Measurements from ENCODE around the gene CABLES1.

CABLES1 gene

DNA sequence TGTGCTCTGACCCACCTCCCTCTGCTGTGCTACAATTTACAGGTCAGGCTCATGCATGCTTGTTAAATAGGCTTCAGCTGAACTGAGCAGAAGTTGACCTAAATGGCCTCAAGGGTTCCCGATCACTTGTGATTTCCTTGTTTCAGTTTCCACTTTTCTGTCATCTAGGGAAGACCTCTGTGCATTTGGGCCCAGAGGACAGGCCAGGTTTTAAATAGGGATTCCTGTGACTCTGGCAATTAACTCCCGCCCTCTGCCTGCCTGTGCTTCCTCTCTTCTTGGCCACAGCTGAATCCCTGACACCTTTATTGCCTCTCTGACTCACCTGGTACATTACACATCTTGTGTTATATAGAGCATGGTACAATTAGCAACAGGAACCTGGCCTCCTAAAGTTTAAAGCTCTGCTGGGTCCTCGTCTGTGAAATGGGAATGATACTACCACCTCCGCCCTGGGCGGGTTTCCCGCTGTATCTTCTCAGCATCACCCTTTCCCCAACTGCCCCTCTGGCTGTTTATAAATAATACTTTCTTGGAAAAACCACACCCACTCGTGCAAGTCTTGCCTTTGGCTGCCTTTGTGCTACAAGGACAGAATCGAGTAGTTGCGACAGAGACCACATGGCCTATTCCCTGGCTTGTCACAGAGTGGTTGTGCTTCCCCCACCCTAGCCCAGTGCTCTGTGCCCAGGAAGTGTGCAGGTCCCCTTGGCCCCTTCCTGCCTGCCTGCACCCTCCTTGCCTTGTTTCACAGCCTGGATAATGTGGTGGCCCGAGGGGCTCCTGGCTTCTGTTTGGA lies 7.9 kb downstream of the CABLES1 start:
- Histone ChIP-seq H3K9ac (ENCODE audit: low read depth, low read length) (no peak overlapping the region), H2AFZ (ENCODE audit: low read depth, low read length) (peak overlapping the region; percentile 48; the same call in 1 of the 2 replicates), H3K4me2 (ENCODE audit: insufficient read depth, low read length) (no peak overlapping the region), H3K4me3 (ENCODE audit: low read depth in 1 of 2, low read length in 2 of 2) (no peak overlapping the region), H3K27me3 (ENCODE audit: insufficient read depth, low read length, poor library complexity) (no peaks in the 10 kb centered on the region), H3K4me1 (ENCODE audit: insufficient read depth, low read length) (peaks cover 23% of the 10 kb centered on the region), H3K9me3 (ENCODE audit: insufficient read depth, low read length, severe bottlenecking) (no peaks in the 10 kb centered on the region), H4K20me1 (ENCODE audit: insufficient read depth, low read length) (no peaks in the 10 kb centered on the region), H3K79me2 (ENCODE audit: insufficient read depth, low read length) (no peaks in the 10 kb centered on the region), H3K27ac (ENCODE audit: low read length) (peak overlapping the region; percentile 56; the same call in 1 of the 2 replicates), H3K36me3 (ENCODE audit: insufficient read depth, low read length) (no peaks in the 10 kb centered on the region)
- ATAC-seq (ENCODE audit: insufficient read depth, low read depth) (peak; percentile 77), DNase-seq (peak; percentile 57)
- TF ChIP-seq, protein P1, sequence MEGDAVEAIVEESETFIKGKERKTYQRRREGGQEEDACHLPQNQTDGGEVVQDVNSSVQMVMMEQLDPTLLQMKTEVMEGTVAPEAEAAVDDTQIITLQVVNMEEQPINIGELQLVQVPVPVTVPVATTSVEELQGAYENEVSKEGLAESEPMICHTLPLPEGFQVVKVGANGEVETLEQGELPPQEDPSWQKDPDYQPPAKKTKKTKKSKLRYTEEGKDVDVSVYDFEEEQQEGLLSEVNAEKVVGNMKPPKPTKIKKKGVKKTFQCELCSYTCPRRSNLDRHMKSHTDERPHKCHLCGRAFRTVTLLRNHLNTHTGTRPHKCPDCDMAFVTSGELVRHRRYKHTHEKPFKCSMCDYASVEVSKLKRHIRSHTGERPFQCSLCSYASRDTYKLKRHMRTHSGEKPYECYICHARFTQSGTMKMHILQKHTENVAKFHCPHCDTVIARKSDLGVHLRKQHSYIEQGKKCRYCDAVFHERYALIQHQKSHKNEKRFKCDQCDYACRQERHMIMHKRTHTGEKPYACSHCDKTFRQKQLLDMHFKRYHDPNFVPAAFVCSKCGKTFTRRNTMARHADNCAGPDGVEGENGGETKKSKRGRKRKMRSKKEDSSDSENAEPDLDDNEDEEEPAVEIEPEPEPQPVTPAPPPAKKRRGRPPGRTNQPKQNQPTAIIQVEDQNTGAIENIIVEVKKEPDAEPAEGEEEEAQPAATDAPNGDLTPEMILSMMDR (IDR thresholded peaks at IDR 0.05; ENCODE audit: borderline replicate concordance, extremely low read depth, low read length, poor library complexity, severe bottlenecking), result no peak
- TF ChIP-seq EZH2 (IDR thresholded peaks at IDR 0.05; ENCODE audit: borderline replicate concordance, low read depth, low read length, severe bottlenecking), result no peak

DNA sequence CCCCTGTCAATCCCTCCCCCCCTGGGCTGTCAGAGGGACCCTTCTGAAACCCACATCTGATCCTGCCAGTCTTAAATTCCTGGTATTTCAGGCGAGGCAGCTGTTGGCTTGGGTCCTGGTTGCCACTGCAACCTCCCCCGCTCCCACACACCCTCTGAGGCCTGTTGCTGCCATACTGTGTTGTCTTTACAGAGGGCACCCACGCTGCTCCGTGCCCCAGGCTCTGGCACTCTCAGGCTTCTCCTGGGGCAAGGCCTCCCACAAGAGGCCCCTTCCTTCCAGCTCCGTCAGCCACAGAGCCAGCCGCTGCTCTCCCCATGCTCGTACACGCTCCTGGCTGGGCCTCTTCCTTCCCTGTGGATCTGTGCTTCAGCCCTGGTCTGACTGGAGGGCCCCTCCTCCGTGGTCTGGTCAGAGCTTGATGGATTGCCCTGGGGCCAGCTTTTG lies 8.6 kb downstream of the CABLES1 start:
- Histone ChIP-seq H3K27me3 (ENCODE audit: insufficient read depth, low read length, poor library complexity) (no peaks in the 10 kb centered on the region), H3K79me2 (ENCODE audit: insufficient read depth, low read length) (no peaks in the 10 kb centered on the region), H3K4me1 (ENCODE audit: insufficient read depth, low read length) (peaks cover 23% of the 10 kb centered on the region), H3K4me2 (ENCODE audit: insufficient read depth, low read length) (peak overlapping the region; percentile 3; the same call in 1 of the 2 replicates), H2AFZ (ENCODE audit: low read depth, low read length) (peak overlapping the region; percentile 48; the same call in 1 of the 2 replicates), H3K4me3 (ENCODE audit: low read depth in 1 of 2, low read length in 2 of 2) (no peak overlapping the region), H3K9me3 (ENCODE audit: insufficient read depth, low read length, severe bottlenecking) (no peaks in the 10 kb centered on the region), H3K9ac (ENCODE audit: low read depth, low read length) (peak overlapping the region; percentile 28; the same call in 1 of the 2 replicates), H3K27ac (ENCODE audit: low read length) (peak overlapping the region; percentile 56; the same call in 1 of the 2 replicates), H4K20me1 (ENCODE audit: insufficient read depth, low read length) (no peaks in the 10 kb centered on the region), H3K36me3 (ENCODE audit: insufficient read depth, low read length) (no peaks in the 10 kb centered on the region)
- no peak for DNase-seq
- peak; percentile 77 for ATAC-seq (ENCODE audit: insufficient read depth, low read depth)
- no peak for TF ChIP-seq EZH2 (IDR thresholded peaks at IDR 0.05; ENCODE audit: borderline replicate concordance, low read depth, low read length, severe bottlenecking)
- TF ChIP-seq, protein P1 (IDR thresholded peaks at IDR 0.05; ENCODE audit: borderline replicate concordance, extremely low read depth, low read length, poor library complexity, severe bottlenecking), result no peak

DNA sequence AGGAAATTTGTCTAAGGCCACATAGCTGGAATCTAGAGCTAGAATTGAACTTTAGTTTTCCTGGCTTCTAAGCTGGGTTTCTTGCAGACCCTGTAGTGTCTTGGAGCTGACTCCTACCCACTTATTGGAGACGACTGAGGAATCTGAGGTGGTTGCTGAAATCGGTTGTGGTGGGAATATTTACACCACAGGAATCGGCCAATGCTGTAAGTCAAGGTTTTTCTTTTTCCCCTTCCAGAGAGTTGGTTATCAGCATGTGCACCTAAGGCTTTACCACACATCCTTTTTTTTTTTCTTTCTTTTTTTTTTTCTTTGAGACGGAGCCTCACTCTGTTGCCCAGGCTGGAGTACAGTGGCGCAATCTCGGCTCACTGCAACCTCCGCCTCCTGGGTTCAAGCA lies 9.4 kb downstream of the CABLES1 start:
- Histone ChIP-seq H3K4me3 (ENCODE audit: low read depth in 1 of 2, low read length in 2 of 2) (no peak overlapping the region), H4K20me1 (ENCODE audit: insufficient read depth, low read length) (no peaks in the 10 kb centered on the region), H2AFZ (ENCODE audit: low read depth, low read length) (no peak overlapping the region), H3K79me2 (ENCODE audit: insufficient read depth, low read length) (no peaks in the 10 kb centered on the region), H3K4me2 (ENCODE audit: insufficient read depth, low read length) (no peak overlapping the region), H3K27ac (ENCODE audit: low read length) (no peak overlapping the region), H3K36me3 (ENCODE audit: insufficient read depth, low read length) (no peaks in the 10 kb centered on the region), H3K27me3 (ENCODE audit: insufficient read depth, low read length, poor library complexity) (no peaks in the 10 kb centered on the region), H3K4me1 (ENCODE audit: insufficient read depth, low read length) (peaks cover 23% of the 10 kb centered on the region), H3K9me3 (ENCODE audit: insufficient read depth, low read length, severe bottlenecking) (no peaks in the 10 kb centered on the region), H3K9ac (ENCODE audit: low read depth, low read length) (no peak overlapping the region)
- no peak for ATAC-seq (ENCODE audit: insufficient read depth, low read depth)
- no peak for DNase-seq
- no peak for TF ChIP-seq EZH2 (IDR thresholded peaks at IDR 0.05; ENCODE audit: borderline replicate concordance, low read depth, low read length, severe bottlenecking)
- TF ChIP-seq, protein P1 (IDR thresholded peaks at IDR 0.05; ENCODE audit: borderline replicate concordance, extremely low read depth, low read length, poor library complexity, severe bottlenecking), result no peak
